NCI-H345 treated with DMSO at 0.1 percent for 48 hours (cell line): Measurements from ENCODE around the gene LRRC56.
A peak's percentile ranks its signal among the peaks of the same experiment; 100 is the strongest.

Experiments
- DNase-seq: peaks from one replicate; lab custom pipeline; 2025; ENCODE audit not compliant: unreplicated experiment; lab: John Stamatoyannopoulos, UW

Gene LRRC56

GRCh38 chr11:518463-519202, 18.7 kb upstream of the LRRC56 start:
- DNase-seq, result no peak

- no peak for DNase-seq
Observed at GRCh38 chr11:520428-521176, 16.7 kb upstream of the LRRC56 start.

- DNase-seq, result no peak
Observed at GRCh38 chr11:521177-521688, 16.1 kb upstream of the LRRC56 start.

- DNase-seq, result no peak
Observed at GRCh38 chr11:526192-526591, 11.1 kb upstream of the LRRC56 start.

GRCh38 chr11:528166-528814, 9.0 kb upstream of the LRRC56 start:
- no peak for DNase-seq

- DNase-seq, result peak; percentile 6
Observed at GRCh38 chr11:528815-529727, 8.3 kb upstream of the LRRC56 start.

- DNase-seq, result no peak
Observed at GRCh38 chr11:529728-530411, 7.5 kb upstream of the LRRC56 start.

GRCh38 chr11:530960-531831, 6.1 kb upstream of the LRRC56 start:
- DNase-seq, result no peak

GRCh38 chr11:531919-532526, 5.3 kb upstream of the LRRC56 start:
- DNase-seq, result no peak

- no peak for DNase-seq
Observed at GRCh38 chr11:532527-532985, 4.8 kb upstream of the LRRC56 start.

GRCh38 chr11:532986-533585, 4.2 kb upstream of the LRRC56 start:
- DNase-seq, result no peak

- no peak for DNase-seq
Observed at GRCh38 chr11:533586-534395, 3.5 kb upstream of the LRRC56 start.

- peak; percentile 19 for DNase-seq
Observed at GRCh38 chr11:534396-535209, 2.7 kb upstream of the LRRC56 start.

GRCh38 chr11:535210-535518, 2.2 kb upstream of the LRRC56 start:
- no peak for DNase-seq

- DNase-seq, result peak; percentile 91
Observed at GRCh38 chr11:535519-536454, 1.5 kb upstream of the LRRC56 start, which contains the start of gene HRAS. HRAS (minus strand) TSS chr11:535576.
